Gastrocnemius medialis (tissue), 4 donors: ENCODE results near the gene WNT2. TPM values are rescaled to one million over a fixed set of nuclear protein-coding genes. Genes with fewer than 3 reads are reported as not detected.
A peak's percentile ranks its signal among the peaks of the same experiment; 100 is the strongest.

Experiments
- ATAC-seq, 2 donors: fragments of 150-250 bp; one replicate each; pipeline ENCODE4 v1.9.1; 2016
- DNase-seq, 2 donors: peaks; one replicate each; pipeline ENCODE4 v3.0.0-alpha.2; 2019
- H3K27ac ChIP-seq, 4 donors: fragments of 200-600 bp; sonication (generic); 1 replicate in 1 of 4; 2 replicates in 3 of 4; pipeline ENCODE4 v1.5.1; 2016 to 2018; ENCODE audit warnings: mild to moderate bottlenecking in 2 of 4, moderate library complexity in 1 of 4
- H3K27me3 ChIP-seq, 3 donors: fragments of 200-600 bp; sonication (generic) in 2 of 3; 1 replicate in 1 of 3; 2 replicates in 2 of 3; pipeline versions ENCODE4 v1.5.1 to v1.6.0; 2016 to 2019; ENCODE audit warnings: mild to moderate bottlenecking in 1 of 3, moderate library complexity in 1 of 3
- H3K36me3 ChIP-seq, 2 donors: fragments of 200-600 bp; sonication (generic) in 1 of 2; one replicate each; pipeline ENCODE4 v1.5.1; 2017 to 2018
- H3K4me1 ChIP-seq, 2 donors: fragments of 200-600 bp; sonication (generic) in 1 of 2; one replicate each; pipeline ENCODE4 v1.5.1; 2016 to 2017; ENCODE audit warnings: mild to moderate bottlenecking in 2 of 2
- H3K4me3 ChIP-seq, 4 donors: fragments of 200-600 bp; sonication (generic) in 3 of 4; 1 replicate in 1 of 4; 2 replicates in 3 of 4; pipeline ENCODE4 v1.5.1; 2016 to 2019; ENCODE audit warnings: mild to moderate bottlenecking in 2 of 4
- H3K9me3 ChIP-seq, 3 donors: fragments of 200-600 bp; sonication (generic) in 2 of 3; 1 replicate in 1 of 3; 2 replicates in 2 of 3; pipeline ENCODE4 v1.5.1; 2016 to 2019
- POLR2A ChIP-seq, 2 donors: fragments of 450-650 bp; IDR thresholded peaks; one replicate each; pipeline ENCODE4 v1.6.1; 2017; ENCODE audit warnings: antibody characterized with exemption in 2 of 2, mild to moderate bottlenecking in 2 of 2, moderate library complexity in 2 of 2
- in situ Hi-C, 4 donors: fragments of 200-750 bp; cut with MboI; loops; one replicate each; pipeline versions ENCODE4 v1.15.0 to v1.8.0; 2017; ENCODE audit warnings: low sequenced_read_pairs in 4 of 4
- intact Hi-C: fragments of 100-400 bp; cut with DNase I; formaldehyde crosslinking; loops from one replicate; pipeline ENCODE4 v1.15.1; 2023; ENCODE audit warnings: low total_unique reads
- total RNA-seq, 4 donors: library from RNA; depleted of rRNA; stranded (reverse); fragments of >200 nt; gene quantifications; one replicate each; pipeline versions ENCODE4 v1.1.0 to v1.2.3, GENCODE V29; 2016
- TF ChIP-seq, protein P1 (sequence below), 5 experiments: fragments of 450-650 bp in 3 of 5; fragments of 200-600 bp in 2 of 5; sonication (generic) in 2 of 5; IDR thresholded peaks in 4 of 5; conservative IDR thresholded peaks in 1 of 5; 1 replicate in 4 of 5; 2 replicates in 1 of 5; pipeline ENCODE4 v1.5.1; 2016 to 2019; ENCODE audit warnings: antibody characterized with exemption in 5 of 5, mild to moderate bottlenecking in 3 of 5, moderate library complexity in 3 of 5

Gene WNT2
- total RNA-seq, 4 donors from 2014 or later: not detected

DNA sequence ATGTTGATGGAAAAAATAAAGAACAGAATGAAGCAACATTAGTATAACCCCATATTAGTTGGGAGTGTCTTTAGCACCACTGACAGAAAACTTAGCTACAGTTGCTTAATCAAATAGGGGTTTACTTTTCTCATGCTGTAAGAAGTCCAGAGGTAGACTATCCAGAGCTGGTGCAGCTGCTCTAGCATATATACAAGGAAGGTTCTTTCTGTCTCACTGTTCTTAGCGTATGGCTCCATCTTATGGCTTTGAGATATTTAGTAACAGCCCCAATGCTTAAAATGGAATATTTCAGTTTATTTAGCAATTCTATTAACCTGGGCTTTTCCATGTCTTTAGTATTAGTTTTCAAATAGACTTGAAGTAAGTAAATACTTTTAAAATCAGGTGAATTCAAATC lies 15.2 kb upstream of the WNT2 start:
- Histone ChIP-seq H3K4me1 (no peaks in the 10 kb centered on the region), H3K36me3 (no peaks in the 10 kb centered on the region), H3K27ac (no peak overlapping the region), H3K9me3 (no peaks in the 10 kb centered on the region), H3K4me3 (no peak overlapping the region), H3K27me3 (no peaks in the 10 kb centered on the region)
- DNase-seq (no peak), ATAC-seq (no peak)
- intact Hi-C loops: no loop called here
- in situ Hi-C loops: no loop called here
- no peak for TF ChIP-seq POLR2A (IDR thresholded peaks at IDR 0.05)
- TF ChIP-seq, protein P1, sequence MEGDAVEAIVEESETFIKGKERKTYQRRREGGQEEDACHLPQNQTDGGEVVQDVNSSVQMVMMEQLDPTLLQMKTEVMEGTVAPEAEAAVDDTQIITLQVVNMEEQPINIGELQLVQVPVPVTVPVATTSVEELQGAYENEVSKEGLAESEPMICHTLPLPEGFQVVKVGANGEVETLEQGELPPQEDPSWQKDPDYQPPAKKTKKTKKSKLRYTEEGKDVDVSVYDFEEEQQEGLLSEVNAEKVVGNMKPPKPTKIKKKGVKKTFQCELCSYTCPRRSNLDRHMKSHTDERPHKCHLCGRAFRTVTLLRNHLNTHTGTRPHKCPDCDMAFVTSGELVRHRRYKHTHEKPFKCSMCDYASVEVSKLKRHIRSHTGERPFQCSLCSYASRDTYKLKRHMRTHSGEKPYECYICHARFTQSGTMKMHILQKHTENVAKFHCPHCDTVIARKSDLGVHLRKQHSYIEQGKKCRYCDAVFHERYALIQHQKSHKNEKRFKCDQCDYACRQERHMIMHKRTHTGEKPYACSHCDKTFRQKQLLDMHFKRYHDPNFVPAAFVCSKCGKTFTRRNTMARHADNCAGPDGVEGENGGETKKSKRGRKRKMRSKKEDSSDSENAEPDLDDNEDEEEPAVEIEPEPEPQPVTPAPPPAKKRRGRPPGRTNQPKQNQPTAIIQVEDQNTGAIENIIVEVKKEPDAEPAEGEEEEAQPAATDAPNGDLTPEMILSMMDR (IDR thresholded peaks at IDR 0.05 in 4 of 5, conservative IDR thresholded peaks at IDR 0.05 in 1 of 5): no peak

DNA sequence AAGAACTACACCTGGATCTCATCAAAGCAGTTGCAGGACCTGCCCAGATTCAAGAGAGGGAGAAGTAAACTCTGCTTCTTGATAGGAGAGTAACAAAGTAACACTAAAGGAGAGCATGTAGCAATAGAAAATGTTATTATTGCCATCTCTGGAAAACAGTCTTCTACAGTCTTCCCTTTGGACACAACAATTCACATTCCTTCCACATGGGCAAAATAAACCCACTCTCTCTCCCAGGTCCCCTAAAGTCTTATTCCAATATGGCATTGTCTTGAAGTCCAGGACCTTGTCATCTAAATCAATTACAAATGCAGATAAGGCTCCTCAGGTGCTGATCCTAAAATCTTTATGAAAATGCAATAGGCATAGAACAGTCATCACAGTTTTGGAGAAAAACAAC lies 10.3 kb upstream of the WNT2 start:
- intact Hi-C loops (no loop called here), in situ Hi-C loops (no loop called here)
- ATAC-seq (no peak), DNase-seq (no peak)
- Histone ChIP-seq H3K27me3 (no peaks in the 10 kb centered on the region), H3K4me3 (no peak overlapping the region), H3K27ac (no peak overlapping the region), H3K4me1 (no peaks in the 10 kb centered on the region), H3K36me3 (no peaks in the 10 kb centered on the region), H3K9me3 (no peaks in the 10 kb centered on the region)
- TF ChIP-seq, protein P1 (IDR thresholded peaks at IDR 0.05 in 4 of 5, conservative IDR thresholded peaks at IDR 0.05 in 1 of 5): no peak
- no peak for TF ChIP-seq POLR2A (IDR thresholded peaks at IDR 0.05)

DNA sequence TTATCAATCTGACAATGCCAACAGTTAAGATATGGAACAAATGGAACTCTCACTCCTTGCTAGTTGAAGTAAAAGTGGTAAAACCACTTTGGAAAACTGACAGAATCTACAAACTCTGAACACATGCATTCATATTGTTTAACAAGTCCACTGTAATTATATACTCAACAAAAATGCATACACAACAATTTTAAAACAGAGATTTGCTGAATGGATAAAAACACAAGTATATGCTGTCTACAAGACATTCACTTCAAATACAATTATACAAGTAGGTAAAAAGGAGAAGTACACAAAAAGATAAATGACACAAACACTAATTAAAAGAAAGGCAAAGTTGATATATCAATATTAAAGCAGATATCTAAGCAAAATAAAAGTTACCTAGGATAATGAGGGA lies 9.2 kb upstream of the WNT2 start:
- Histone ChIP-seq H3K9me3 (no peaks in the 10 kb centered on the region), H3K27me3 (no peaks in the 10 kb centered on the region), H3K27ac (no peak overlapping the region), H3K36me3 (no peaks in the 10 kb centered on the region), H3K4me1 (no peaks in the 10 kb centered on the region), H3K4me3 (no peak overlapping the region)
- in situ Hi-C loops (no loop called here), intact Hi-C loops (no loop called here)
- DNase-seq: no peak
- TF ChIP-seq, protein P1 (IDR thresholded peaks at IDR 0.05 in 4 of 5, conservative IDR thresholded peaks at IDR 0.05 in 1 of 5): no peak
- TF ChIP-seq POLR2A (IDR thresholded peaks at IDR 0.05): no peak
- ATAC-seq: no peak

DNA sequence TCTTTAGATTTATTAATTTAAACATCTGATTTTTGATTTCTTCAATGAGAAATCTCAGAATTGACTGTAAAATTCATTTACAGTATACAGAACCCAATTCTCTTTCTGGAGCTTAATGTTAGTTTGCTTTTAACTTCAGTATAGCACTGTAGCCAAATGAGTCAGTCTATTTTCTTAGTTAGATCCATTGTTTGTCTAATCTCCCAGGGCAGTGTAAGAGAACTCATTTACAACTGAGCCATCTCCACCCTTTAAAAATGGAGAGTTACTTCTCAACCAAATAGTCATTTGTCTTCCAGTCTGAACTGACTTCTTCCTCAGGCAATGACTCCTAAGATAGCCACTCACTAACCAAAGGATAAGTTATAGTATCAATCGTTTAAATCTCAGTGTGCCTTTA lies 3.0 kb upstream of the WNT2 start:
- no peak for DNase-seq
- TF ChIP-seq, protein P1 (IDR thresholded peaks at IDR 0.05 in 4 of 5, conservative IDR thresholded peaks at IDR 0.05 in 1 of 5): no peak
- no peak for TF ChIP-seq POLR2A (IDR thresholded peaks at IDR 0.05)
- in situ Hi-C loops (no loop called here), intact Hi-C loops (no loop called here)
- Histone ChIP-seq H3K9me3 (no peaks in the 10 kb centered on the region), H3K4me1 (peaks cover 3 to 21% of the 10 kb centered on the region in 2 donors), H3K4me3 (no peak overlapping the region), H3K27ac (no peak overlapping the region), H3K27me3 (peaks cover 26 to 39% (median 28%) of the 10 kb centered on the region in 3 donors), H3K36me3 (no peaks in the 10 kb centered on the region)
- no peak for ATAC-seq

DNA sequence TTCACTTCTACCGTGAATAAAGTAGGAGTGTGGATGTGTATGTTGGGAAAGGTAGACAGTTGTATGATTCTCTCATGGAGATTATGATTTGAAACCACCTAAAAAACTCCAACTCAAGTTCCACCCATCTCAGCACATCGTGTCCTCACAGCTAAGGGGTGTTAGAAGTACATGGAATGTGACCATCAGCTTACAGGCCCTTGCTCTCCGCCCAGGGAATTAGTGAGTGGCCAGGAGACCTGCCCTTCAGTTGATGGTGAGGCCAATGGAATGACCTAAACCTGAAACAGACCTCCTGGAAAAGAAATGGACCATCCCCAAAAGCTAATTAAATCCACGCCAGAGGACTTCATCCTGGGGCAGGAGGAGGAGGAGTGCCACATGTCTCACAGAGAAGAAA lies 2.1 kb upstream of the WNT2 start:
- no peak for TF ChIP-seq POLR2A (IDR thresholded peaks at IDR 0.05)
- TF ChIP-seq, protein P1 (IDR thresholded peaks at IDR 0.05 in 4 of 5, conservative IDR thresholded peaks at IDR 0.05 in 1 of 5): no peak
- no peaks in the 10 kb centered on the region for H3K9me3 ChIP-seq
- H3K27ac ChIP-seq: no peak overlapping the region
- in situ Hi-C loops (no loop called here), intact Hi-C loops (no loop called here)
- peaks cover 3 to 21% of the 10 kb centered on the region in 2 donors for H3K4me1 ChIP-seq
- DNase-seq (no peak), ATAC-seq (no peak)
- peak overlapping the region in 2 of 4 donors; percentile 48 to 49 for H3K4me3 ChIP-seq
- no peaks in the 10 kb centered on the region for H3K36me3 ChIP-seq
- peaks cover 26 to 48% (median 28%) of the 10 kb centered on the region in 3 donors for H3K27me3 ChIP-seq
